GM18951 (cell line): ENCODE measurements around the gene MACROH2A2.
"Not testable (repeated sequence)": the region's sequence is repeated elsewhere in the genome, so short reads cannot be mapped to it uniquely, and the experiment has no call there.

ENCODE experiments used
- POLR2A ChIP-seq: IDR thresholded peaks from 4 replicates; pipeline ENCODE4 v1.6.1; 2011; ENCODE audit warnings: mild to moderate bottlenecking; ENCODE audit not compliant: insufficient read length, insufficient read depth; ENCODE audit errors: extremely low read depth
- in situ Hi-C: fragments of 300-500 bp; cut with MboI; formaldehyde crosslinking; loops from one replicate; pipeline ENCODE4 v1.12.0; 2022; ENCODE audit warnings: low sequenced_read_pairs, mixed read lengths, inconsistent platforms; ENCODE audit not compliant: unreplicated experiment

MACROH2A2 gene

DNA sequence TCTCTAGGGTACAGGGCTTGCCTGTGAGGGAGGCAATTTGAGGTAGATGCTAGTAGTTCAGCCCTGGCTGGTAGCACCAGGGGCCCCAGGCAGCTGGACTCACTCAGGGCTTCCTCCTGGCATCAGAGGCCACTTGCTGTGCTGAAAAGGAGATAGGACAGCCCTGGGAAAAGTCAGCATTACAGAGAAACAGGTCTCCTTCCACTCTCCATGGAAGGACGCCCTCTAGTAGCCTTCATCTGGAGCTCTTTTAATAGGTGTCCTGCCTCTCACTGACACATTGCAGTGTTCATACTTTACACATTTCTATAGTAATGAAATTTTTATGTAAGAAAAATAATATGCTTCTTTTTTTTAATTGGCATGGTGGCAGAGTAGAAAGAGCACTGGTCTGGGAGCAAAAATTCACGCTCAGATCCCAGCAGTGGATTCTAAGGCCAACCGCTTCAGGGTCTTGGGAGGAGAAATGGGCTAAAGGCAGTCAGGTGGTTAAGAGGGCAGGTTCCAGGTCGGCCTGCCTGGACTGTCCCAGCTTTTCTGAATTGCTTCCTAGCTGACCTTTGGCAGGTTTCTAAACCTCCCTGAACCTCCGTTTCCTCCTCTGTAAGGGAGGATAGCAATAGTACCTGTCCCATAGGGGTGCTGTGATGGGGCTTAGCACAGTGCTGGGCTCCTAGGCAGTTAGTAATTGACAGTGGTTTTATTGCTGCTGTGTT, 44.2 kb downstream of the MACROH2A2 start:
- TF ChIP-seq POLR2A: no peak
- in situ Hi-C loops: no loop called here

DNA sequence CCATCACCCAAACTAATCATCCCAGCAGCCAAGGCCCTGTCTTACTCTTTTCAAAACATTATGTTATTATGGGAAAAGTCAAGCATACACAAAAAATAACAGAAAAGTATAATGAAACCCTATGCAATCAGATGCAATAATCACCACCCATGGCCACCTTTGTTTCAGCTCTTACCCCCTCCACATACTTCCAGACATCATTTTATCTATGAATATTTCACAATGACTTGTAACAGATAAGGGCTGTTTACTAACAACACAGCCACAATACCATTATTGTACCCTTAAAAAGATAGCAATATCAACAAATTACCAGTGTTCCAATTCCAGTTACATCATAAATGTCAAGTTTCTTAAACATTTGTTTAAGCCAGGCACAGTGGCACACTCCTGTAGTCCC, 44.8 kb downstream of the MACROH2A2 start:
- no peak for TF ChIP-seq POLR2A
- in situ Hi-C loops: no loop called here

DNA sequence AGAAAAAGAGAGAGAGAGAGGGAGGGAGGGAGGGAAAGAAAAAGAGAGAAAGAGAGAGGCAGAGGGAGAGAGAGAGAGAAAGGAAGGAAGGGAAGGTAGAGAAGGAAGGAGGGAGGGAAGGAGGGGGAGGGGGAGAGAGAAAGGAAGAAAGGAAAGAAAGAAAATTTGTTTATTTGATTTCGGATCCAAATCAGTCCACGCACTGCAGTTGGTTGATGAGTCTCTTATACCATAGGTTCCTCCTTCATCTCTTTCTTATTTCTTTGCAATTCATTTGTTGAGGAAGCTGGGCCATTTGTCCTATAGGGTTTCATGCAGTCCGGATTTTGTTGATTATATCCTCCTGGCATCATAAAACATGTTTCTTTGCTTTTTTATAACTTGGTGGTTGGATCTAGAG, 45.6 kb downstream of the MACROH2A2 start:
- in situ Hi-C loops: no loop called here
- TF ChIP-seq POLR2A: no peak

DNA sequence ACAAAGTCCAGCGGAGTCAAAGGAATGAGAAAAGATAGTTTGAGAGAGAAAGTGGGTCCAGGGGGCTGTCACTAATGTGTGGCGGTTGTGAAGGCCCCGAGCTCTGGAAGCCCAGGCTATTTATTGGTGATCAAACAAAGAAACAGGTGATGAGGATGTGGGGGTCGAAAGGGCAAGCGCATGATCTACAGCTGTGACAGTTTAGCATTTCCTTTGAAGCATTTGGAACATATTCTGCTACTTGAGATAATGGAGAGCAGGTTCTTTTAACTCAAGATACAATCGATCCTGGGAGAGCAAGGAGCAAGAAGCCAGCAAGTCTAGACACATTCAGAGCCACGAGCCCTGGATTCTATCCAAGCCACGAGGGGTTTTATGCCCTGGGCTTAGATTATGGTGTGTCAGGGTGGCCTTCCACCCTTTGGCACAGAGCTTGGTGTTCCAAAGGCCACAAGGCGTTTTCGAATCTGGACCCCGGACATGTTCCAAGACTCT, 48.5 kb downstream of the MACROH2A2 start:
- in situ Hi-C loops: not testable (repeated sequence)

DNA sequence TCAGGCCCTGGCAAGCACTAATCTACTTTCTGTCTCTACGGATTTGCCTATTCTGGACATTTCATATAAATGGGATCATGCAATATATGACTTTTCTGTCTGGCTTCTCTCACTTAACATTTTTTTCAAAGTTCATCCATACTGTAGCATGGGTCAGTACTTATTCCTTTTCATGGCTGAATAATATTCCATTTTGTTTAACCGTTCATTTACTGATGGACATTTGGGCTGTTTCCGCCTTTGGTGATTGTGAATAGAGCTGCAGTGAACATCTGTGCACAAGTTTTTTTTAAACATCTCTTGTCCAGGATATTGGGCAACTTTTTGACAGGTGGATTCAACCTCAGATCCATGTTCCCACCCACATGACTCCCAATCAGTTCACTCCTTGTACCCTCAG, 49.0 kb downstream of the MACROH2A2 start:
- in situ Hi-C loops: no loop called here
- no peak for TF ChIP-seq POLR2A

DNA sequence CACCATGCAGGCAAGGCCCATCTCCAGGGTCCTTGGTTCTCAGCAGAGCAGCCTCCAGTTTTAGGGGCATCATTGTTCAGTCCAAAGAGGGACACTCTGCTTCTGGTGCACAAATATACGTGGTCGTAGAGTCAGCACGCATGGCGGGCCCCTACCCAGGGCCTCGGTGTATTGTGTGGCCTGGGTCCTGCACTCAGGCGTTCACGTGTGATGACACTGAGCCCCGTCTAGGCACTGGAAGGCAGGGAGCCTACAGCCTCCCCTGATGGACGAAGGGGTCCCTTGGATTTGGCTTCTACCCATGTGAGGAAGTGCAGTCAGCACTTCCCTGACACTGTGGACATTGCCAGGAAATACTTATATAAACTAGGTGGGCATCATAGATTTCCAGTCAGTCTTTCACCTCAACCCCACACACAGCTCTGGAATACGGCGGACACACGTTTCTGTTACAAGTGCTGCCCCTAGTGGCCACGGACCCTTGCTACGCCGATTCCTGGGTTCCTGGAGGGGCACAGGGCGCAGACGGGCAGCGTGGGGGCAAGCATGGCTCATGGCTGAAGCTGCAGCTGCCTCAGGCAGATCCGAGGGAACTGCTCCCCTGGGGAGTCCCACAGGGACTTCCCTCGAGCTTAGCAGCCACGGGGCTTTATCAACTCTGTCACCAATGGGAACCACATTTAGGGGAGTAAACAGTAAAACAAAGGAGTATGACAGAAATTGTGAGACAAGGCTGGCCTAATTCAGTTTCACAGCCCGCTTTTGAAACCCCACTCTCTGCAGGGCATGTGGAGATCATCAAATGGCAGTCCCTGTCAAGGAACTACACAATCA, 54.5 kb downstream of the MACROH2A2 start:
- in situ Hi-C loops: no loop called here
- no peak for TF ChIP-seq POLR2A

DNA sequence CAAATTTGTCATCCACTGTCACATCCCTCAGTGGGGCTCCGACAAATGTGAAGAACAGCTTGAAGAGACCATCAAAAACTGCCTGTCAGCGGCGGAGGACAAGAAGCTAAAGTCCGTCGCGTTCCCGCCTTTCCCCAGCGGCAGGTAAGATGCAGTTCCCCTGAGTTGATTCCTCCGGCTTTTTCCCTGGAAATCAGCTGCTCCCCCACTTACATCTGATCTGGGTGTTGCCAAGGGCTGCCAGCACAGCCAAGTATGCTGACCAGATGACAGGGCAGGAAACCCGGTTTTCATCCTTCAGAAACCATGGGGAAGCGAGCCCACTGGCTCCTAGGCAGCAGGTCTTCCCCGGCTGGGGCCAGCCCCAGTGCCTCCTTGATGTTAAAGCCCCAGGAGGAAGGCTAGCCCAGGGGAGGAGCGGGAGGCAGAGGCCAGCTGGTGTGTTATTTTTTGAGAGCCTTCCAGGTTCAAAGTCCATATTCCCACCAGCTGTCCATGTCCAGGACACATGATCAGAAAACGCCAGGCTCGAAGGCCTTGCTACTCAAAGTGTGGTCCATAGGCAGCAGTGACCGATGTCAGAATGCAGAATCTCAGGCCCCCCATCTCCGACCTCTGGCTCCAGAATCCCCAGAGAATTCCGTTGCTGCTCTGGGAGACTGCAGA, 56.6 kb downstream of the MACROH2A2 start:
- no peak for TF ChIP-seq POLR2A
- in situ Hi-C loops: no loop called here

DNA sequence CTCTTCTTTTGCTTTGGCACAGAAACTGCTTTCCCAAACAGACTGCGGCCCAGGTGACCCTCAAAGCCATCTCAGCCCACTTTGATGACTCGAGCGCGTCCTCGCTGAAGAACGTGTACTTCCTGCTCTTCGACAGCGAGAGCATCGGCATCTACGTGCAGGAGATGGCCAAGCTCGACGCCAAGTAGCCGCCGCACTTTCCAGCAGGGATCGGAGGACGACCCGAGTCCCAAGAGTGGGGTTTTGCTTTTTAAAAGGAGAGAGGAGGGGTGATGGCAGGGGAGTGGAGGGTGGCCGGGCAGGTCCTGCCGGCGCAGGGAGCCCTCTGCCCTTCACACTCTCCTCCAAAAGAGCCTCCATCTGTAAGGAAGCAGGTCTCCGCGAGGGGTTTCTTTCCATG, 58.9 kb downstream of the MACROH2A2 start:
- TF ChIP-seq POLR2A: no peak
- in situ Hi-C loops: no loop called here

DNA sequence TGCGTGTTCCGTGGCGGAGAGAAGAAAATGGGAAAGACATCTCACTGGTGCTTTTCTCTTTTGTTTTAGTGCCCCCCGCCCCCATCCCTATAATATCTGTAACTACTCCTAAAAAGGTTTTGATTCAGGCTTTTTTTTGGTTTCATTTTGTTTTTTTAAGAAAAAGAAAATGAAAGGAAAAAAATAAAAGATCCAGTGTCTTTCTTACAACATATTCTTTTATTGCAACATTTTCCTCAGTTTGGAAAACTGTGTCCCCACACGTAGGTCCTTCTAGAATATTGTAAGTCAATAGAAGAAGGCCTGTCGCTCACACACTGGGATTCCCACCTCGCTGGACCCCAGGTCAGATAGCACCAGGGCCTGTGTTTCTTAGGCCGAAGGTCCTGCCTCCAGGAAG, 59.4 kb downstream of the MACROH2A2 start:
- no peak for TF ChIP-seq POLR2A

DNA sequence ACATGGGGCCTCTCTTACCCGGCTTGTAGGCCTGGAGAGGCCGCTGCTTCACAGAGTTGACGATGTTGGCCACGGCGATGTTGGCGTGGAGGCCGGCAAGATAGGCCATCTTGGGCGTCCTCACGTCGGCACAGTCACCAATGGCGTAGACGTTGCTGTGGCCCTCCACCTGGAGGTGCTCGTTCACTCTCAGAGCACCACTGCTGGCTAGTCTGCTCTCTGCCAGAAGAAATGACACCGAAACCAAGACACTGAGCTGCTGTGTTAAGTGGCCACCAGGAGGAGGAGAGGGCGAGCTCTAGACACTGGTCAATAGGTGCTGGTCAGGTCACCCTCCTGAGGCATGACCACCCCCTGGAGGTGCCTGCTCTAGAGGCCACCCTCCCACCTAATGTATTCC, 62.3 kb downstream of the MACROH2A2 start:
- in situ Hi-C loops: no loop called here
- TF ChIP-seq POLR2A: no peak

More for the DNA sequence above, 59.4 kb downstream of the MACROH2A2 start:
- in situ Hi-C loops: no loop called here

DNA sequence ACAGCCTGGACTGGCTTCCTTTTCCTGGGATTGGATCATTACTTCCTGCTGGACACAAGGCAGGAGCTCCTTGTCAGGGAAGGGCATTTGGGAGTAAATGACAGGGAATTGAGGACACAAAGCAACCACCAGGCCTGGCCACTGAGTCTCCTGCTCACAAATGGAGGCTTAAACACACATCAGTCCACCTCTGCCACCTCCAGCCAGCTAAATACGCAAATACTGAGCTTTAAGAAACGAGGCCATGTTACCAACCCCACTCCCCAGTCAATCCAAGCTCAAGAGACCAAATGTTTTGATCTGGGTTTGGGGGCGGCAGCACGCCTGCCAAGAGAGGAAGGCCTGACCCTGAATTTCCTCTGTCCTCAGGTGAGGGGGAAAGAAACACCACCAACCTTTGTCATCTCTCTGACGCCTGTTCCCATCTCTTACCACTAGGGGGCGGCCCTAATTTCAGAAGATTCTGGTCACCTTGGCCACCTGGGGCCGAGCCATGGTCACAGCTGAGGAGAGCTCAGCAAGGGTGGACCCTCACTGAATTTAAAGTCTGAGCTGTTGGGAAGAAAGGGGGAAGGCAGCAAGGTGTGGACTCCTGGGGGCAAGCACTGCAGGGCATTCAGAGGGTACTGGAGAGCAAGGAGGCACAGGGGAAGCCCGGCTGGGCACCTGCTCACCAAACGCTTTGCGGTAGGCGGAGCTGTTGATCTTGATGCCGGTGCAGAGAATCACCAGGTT, 63.5 kb downstream of the MACROH2A2 start:
- in situ Hi-C loops: no loop called here
- TF ChIP-seq POLR2A: no peak

DNA sequence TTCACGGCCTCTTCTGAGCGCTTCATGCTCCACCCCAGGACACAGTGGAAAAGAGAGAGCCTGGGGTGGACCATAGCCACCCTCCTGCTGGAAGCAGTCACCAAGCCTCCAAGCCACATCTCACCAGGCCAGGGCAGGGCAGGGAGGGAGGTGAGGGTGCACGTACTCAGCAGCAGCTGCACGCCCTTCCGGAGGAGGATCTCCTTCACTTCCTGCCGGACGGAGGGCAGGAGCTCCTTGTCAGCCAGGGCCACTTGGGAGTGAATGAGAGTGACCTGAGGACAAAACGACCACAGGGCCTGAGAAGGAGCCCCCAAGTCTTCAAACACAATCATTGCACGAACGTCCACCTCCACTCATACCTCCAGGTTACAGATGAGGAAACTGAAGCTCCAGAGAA, 65.0 kb downstream of the MACROH2A2 start:
- in situ Hi-C loops: no loop called here
- no peak for TF ChIP-seq POLR2A

DNA sequence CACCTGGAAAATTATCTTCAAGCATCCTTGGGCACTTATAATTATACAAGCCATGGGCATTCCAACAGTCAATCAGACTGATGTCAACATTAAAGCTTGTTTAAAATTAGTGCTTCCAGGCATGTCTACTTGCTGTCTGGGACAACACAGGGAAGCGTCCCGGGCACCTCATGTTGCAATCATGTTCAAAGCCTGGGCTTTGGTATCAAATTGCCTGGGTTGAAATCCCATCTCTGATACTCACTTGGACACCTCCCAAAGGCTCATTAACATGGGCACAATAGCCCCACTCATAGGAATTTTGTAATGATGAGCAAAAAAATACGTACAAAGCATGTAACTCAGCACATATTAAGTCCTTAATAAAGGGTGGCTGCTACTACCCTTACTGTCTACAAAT, 65.5 kb downstream of the MACROH2A2 start:
- in situ Hi-C loops: no loop called here
- TF ChIP-seq POLR2A: no peak

DNA sequence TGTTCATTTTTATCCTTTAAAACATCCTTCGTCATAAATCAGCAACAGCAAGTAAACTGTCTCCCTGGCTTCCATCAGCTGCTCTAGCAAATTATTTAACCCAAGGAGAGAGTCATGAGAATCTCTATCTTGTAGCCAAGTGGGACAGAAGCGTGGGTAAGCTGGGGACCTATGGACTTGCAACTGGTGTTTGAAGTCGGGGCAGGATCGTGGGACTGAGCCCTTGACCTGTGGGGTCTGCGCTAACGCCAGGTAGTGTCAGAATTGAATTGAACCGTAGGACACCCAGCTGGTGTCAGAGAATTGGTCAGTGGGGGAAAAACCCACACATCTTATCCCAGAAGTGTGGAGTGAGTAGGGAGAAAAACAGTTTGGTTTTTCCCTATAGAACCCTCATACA, 66.6 kb downstream of the MACROH2A2 start:
- no peak for TF ChIP-seq POLR2A
- in situ Hi-C loops: no loop called here
